ENCODE data around the gene SLC17A7. TPM values are rescaled to one million over a fixed set of nuclear protein-coding genes. Genes with fewer than 3 reads are reported as not detected.
"Not testable (repeated sequence)": the region's sequence is repeated elsewhere in the genome, so short reads cannot be mapped to it uniquely, and the experiment has no call there.

SLC17A7 gene
- total RNA-seq, 4 donors from 2014 or later, result 0.60 to 1.2 (median 1.1) TPM

DNA sequence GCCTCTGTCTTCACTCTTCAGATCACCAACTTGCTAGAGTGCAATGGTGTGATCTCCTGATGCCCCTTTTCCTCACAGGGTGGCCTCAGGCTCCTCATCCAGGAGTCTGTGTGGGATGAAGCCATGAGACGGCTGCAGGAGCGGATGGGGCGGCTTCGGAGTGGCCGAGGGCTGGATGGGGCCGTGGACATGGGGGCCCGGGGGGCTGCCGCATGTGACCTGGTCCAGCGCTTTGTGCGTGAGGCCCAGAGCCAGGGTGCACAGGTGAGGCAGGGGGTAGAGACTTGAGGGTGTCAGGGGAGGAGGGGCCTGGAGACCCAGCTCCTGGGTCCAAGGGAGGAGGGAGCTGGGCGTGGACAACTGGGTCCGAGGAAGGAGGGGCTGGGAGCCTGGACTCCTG is 21.2 kb upstream of the SLC17A7 start:
- 79% methylated on average over 7 of the region's 12 CpGs for WGBS
- Histone ChIP-seq H3K9me3 (no peaks in the 10 kb centered on the region), H3K4me1 (peaks cover 8% of the 10 kb centered on the region), H3K4me3 (no peak overlapping the region), H3K27me3 (no peaks in the 10 kb centered on the region), H3K36me3 (peaks cover 51% of the 10 kb centered on the region), H3K27ac (no peak overlapping the region)
- no peak for DNase-seq (ENCODE audit: low spot score in 2 of 2)
- TF ChIP-seq POLR2AphosphoS5 (IDR thresholded peaks at IDR 0.05) (no peak), POLR2A (IDR thresholded peaks at IDR 0.05) (no peak), CTCF (IDR thresholded peaks at IDR 0.05) (no peak), EP300 (IDR thresholded peaks at IDR 0.05) (no peak)

DNA sequence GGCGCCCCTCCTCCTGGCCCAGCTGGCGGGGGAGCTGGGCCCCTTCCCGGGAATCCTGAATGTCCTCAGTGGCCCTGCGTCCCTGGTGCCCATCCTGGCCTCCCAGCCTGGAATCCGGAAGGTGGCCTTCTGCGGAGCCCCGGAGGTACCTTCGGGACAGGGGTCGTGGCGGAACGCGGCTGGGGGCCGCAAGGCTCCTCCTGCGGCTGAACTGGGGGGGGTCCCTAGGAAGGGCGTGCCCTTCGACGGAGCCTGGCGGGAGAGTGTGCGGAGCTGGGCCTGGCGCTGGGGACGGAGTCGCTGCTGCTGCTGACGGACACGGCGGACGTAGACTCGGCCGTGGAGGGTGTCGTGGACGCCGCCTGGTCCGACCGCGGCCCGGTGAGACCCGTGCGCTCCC is 20.3 kb upstream of the SLC17A7 start:
- Histone ChIP-seq H3K9me3 (no peaks in the 10 kb centered on the region), H3K36me3 (peaks cover 51% of the 10 kb centered on the region), H3K27me3 (no peaks in the 10 kb centered on the region), H3K27ac (no peak overlapping the region), H3K4me1 (peaks cover 8% of the 10 kb centered on the region), H3K4me3 (no peak overlapping the region)
- TF ChIP-seq POLR2AphosphoS5 (IDR thresholded peaks at IDR 0.05) (no peak), POLR2A (IDR thresholded peaks at IDR 0.05) (no peak), EP300 (IDR thresholded peaks at IDR 0.05) (no peak), CTCF (IDR thresholded peaks at IDR 0.05) (no peak)
- WGBS, result 98% methylated on average over 25 of the region's 37 CpGs
- DNase-seq (ENCODE audit: low spot score in 2 of 2), result no peak

DNA sequence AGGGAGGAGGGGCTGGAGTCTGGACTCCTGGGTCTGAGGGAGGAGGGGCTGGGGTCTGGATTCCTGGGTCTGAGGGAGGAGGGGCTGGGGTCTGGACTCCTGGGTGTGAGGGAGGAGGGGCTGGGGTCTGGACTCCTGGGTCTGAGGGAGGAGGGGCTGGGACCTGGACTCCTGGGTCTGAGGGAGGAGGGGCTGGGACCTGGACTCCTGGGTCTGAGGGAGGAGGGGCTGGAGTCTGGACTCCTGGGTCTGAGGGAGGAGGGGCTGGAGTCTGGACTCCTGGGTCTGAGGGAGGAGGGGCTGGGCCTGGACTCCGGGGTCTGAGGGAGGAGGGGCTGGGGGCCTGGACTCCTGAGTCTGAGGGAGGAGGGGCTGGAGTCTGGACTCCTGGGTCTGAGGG is 19.8 kb upstream of the SLC17A7 start:
- Histone ChIP-seq H3K36me3 (peaks cover 45% of the 10 kb centered on the region), H3K4me1 (peaks cover 11% of the 10 kb centered on the region)
- not testable (repeated sequence) for H3K4me3 ChIP-seq; H3K9me3 ChIP-seq; H3K27me3 ChIP-seq; DNase-seq (ENCODE audit: low spot score in 2 of 2); H3K27ac ChIP-seq
- WGBS, result no CpG with 5 or more reads among the region's 1 CpG

DNA sequence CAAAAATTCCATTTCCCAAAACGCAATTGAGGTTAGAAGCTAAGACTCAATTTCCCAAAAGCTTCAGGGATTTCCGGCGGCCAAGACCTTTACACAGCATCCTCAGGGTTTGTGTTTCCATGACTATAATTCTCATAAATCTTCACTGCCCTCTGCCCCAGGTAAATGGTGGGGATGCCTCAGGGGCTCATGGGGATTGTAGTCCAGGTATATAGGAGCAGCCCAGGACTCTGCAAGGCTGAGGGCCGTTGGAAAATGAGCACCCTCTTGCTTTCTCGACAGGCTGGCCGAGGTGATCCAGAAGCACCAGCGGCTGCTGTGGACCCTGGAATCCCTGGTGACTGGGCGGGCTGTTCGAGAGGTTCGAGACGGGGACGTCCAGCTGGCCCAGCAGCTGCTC is 18.1 kb upstream of the SLC17A7 start:
- no peak overlapping the region for H3K27ac ChIP-seq
- no peak for TF ChIP-seq POLR2AphosphoS5 (IDR thresholded peaks at IDR 0.05)
- no peak for TF ChIP-seq CTCF (IDR thresholded peaks at IDR 0.05)
- TF ChIP-seq POLR2A (IDR thresholded peaks at IDR 0.05), result no peak
- TF ChIP-seq EP300 (IDR thresholded peaks at IDR 0.05), result no peak
- no peak for DNase-seq (ENCODE audit: low spot score in 2 of 2)
- no peaks in the 10 kb centered on the region for H3K9me3 ChIP-seq
- H3K4me3 ChIP-seq, result no peak overlapping the region
- H3K36me3 ChIP-seq, result peaks cover 28% of the 10 kb centered on the region
- peaks cover 16% of the 10 kb centered on the region for H3K4me1 ChIP-seq
- WGBS, result over 99% methylated on average over 8 of the region's 12 CpGs
- no peaks in the 10 kb centered on the region for H3K27me3 ChIP-seq

- peaks cover 20% of the 10 kb centered on the region for H3K36me3 ChIP-seq
- no peak for DNase-seq (ENCODE audit: low spot score in 2 of 2)
- TF ChIP-seq POLR2AphosphoS5 (IDR thresholded peaks at IDR 0.05), result no peak
- no peak for TF ChIP-seq CTCF (IDR thresholded peaks at IDR 0.05)
- TF ChIP-seq POLR2A (IDR thresholded peaks at IDR 0.05), result no peak
- TF ChIP-seq EP300 (IDR thresholded peaks at IDR 0.05), result no peak
- peak overlapping the region; percentile 52 for H3K27ac ChIP-seq
- WGBS, result 100% methylated on average over 3 of the region's 5 CpGs
- peaks cover 24% of the 10 kb centered on the region for H3K4me1 ChIP-seq
- no peak overlapping the region for H3K4me3 ChIP-seq
- no peaks in the 10 kb centered on the region for H3K9me3 ChIP-seq
- no peaks in the 10 kb centered on the region for H3K27me3 ChIP-seq
Measured at GRCh38 chr19:49458567-49458903, 17.2 kb upstream of the SLC17A7 start.

DNA sequence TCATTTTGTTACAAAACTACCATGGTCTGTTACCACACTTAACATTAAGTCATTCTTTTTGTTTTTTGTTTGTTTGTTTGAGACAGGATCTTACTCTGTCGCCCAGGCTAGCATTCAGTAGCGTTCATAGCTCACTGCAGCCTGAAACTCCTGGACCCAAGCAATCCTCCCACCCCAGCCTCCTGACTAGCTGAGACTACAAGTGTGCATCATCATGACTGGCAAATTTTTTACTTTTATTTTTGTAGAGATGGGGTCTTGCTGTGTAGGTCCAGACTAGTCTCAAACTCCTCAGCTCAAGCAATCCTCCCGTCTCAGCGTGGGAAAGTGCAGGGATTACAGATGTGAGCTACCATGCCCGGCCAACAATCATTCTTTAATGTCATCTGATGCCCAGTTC is 15.0 kb upstream of the SLC17A7 start:
- no peak for TF ChIP-seq POLR2AphosphoS5 (IDR thresholded peaks at IDR 0.05)
- no peak for TF ChIP-seq EP300 (IDR thresholded peaks at IDR 0.05)
- no peak for TF ChIP-seq POLR2A (IDR thresholded peaks at IDR 0.05)
- no peak for TF ChIP-seq CTCF (IDR thresholded peaks at IDR 0.05)
- Histone ChIP-seq H3K27me3 (no peaks in the 10 kb centered on the region), H3K4me3 (no peak overlapping the region), H3K9me3 (no peaks in the 10 kb centered on the region), H3K36me3 (peaks cover 15% of the 10 kb centered on the region), H3K4me1 (peaks cover 30% of the 10 kb centered on the region), H3K27ac (peak overlapping the region; percentile 61)
- DNase-seq (ENCODE audit: low spot score in 2 of 2), result no peak
- 75% methylated on average over 5 of the region's 5 CpGs for WGBS

Data from suprapubic skin (tissue), 4 donors.